ENCODE results near the gene MICALL1.
"Not testable (repeated sequence)": the region's sequence is repeated elsewhere in the genome, so short reads cannot be mapped to it uniquely, and the experiment has no call there.

Gene MICALL1

GRCh38 chr22:37931893-37932389 lies 25.8 kb downstream of the MICALL1 start:
- no peak for DNase-seq

GRCh38 chr22:37932401-37932800 lies 26.3 kb downstream of the MICALL1 start:
- DNase-seq = no peak

GRCh38 chr22:37932821-37933578 lies 26.9 kb downstream of the MICALL1 start:
- DNase-seq = no peak

GRCh38 chr22:37933711-37934376 lies 27.7 kb downstream of the MICALL1 start:
- peak; percentile 59 for DNase-seq

- DNase-seq = no peak
These were observed 34.7 kb downstream of the MICALL1 start for GRCh38 chr22:37940698-37941376.

GRCh38 chr22:37942133-37942532 lies 36.0 kb downstream of the MICALL1 start:
- DNase-seq = no peak

GRCh38 chr22:37943136-37943824 lies 37.2 kb downstream of the MICALL1 start:
- DNase-seq = no peak

- DNase-seq = no peak
These were observed 37.7 kb downstream of the MICALL1 start for GRCh38 chr22:37943825-37944198.

- not testable (repeated sequence) for DNase-seq
These were observed 38.3 kb downstream of the MICALL1 start for GRCh38 chr22:37944423-37944822.

GRCh38 chr22:37947142-37947795 lies 41.2 kb downstream of the MICALL1 start:
- not testable (repeated sequence) for DNase-seq

- DNase-seq = no peak
These were observed 45.2 kb downstream of the MICALL1 start for GRCh38 chr22:37951305-37951704.

GRCh38 chr22:37952629-37953028 lies 46.5 kb downstream of the MICALL1 start:
- not testable (repeated sequence) for DNase-seq

- DNase-seq = no peak
These were observed 47.0 kb downstream of the MICALL1 start for GRCh38 chr22:37953062-37953436.

GRCh38 chr22:37953437-37954179 lies 47.5 kb downstream of the MICALL1 start, which contains the start of the genes C22orf23 and POLR2F:
Gene C22orf23, minus strand, starts transcription at chr22:37953601. Its CDS starts 452 bp downstream, at chr22:37953149.
Gene POLR2F, plus strand, starts transcription at chr22:37953699. Its CDS starts 89 bp downstream, at chr22:37953788.
- peak; percentile 86 for DNase-seq

- no peak for DNase-seq
These were observed 48.6 kb downstream of the MICALL1 start for GRCh38 chr22:37954686-37955085.

GRCh38 chr22:37955825-37956397 lies 49.8 kb downstream of the MICALL1 start:
- not testable (repeated sequence) for DNase-seq

GRCh38 chr22:37957232-37957631 lies 51.1 kb downstream of the MICALL1 start:
- DNase-seq = no peak

GRCh38 chr22:37959231-37959825 lies 53.2 kb downstream of the MICALL1 start:
- DNase-seq = no peak

- DNase-seq = no peak
These were observed 55.0 kb downstream of the MICALL1 start for GRCh38 chr22:37961062-37961461.

- no peak for DNase-seq
These were observed 60.0 kb downstream of the MICALL1 start for GRCh38 chr22:37965940-37966664.
